Measurements from ENCODE around the gene GPR55. TPM values are rescaled to one million over a fixed set of nuclear protein-coding genes. Genes with fewer than 3 reads are reported as not detected.

Gene GPR55
- total RNA-seq, 1 donor: not detected

- DNase-seq (ENCODE audit: low read depth): no peak
- no peak overlapping the region for H3K4me3 ChIP-seq (ENCODE audit: low read depth, low read length)
- TF ChIP-seq, protein P1, sequence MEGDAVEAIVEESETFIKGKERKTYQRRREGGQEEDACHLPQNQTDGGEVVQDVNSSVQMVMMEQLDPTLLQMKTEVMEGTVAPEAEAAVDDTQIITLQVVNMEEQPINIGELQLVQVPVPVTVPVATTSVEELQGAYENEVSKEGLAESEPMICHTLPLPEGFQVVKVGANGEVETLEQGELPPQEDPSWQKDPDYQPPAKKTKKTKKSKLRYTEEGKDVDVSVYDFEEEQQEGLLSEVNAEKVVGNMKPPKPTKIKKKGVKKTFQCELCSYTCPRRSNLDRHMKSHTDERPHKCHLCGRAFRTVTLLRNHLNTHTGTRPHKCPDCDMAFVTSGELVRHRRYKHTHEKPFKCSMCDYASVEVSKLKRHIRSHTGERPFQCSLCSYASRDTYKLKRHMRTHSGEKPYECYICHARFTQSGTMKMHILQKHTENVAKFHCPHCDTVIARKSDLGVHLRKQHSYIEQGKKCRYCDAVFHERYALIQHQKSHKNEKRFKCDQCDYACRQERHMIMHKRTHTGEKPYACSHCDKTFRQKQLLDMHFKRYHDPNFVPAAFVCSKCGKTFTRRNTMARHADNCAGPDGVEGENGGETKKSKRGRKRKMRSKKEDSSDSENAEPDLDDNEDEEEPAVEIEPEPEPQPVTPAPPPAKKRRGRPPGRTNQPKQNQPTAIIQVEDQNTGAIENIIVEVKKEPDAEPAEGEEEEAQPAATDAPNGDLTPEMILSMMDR (IDR thresholded peaks at IDR 0.05; ENCODE audit: insufficient read depth, low read depth, low read length): no peak
Observed at GRCh38 chr2:230900336-230900995, 24.6 kb downstream of the GPR55 start.

GRCh38 chr2:230899786-230900185, 25.3 kb downstream of the GPR55 start:
- TF ChIP-seq, protein P1 (IDR thresholded peaks at IDR 0.05; ENCODE audit: insufficient read depth, low read depth, low read length): no peak
- DNase-seq (ENCODE audit: low read depth): no peak
- no peak overlapping the region for H3K4me3 ChIP-seq (ENCODE audit: low read depth, low read length)

DNA sequence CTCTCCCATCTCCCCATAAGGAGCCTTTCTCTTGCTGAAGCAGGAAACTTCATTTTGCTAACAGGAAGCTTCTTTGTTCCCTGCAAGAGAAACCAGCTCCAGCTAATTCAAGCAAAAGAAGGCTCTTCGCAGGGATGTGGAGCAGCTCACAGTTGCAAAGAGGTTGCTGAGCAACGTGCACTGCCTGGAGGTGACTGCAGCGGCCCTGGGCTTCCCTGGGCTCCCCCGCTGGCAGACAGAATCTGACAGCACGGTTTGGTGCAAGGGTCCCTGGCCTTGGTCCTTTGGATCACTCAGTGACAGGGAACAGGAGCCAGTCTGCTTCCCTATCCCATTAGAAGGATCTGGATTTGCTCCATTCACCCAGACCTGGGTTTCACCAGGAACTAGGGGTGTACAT, 25.8 kb downstream of the GPR55 start:
- no peak for DNase-seq (ENCODE audit: low read depth)
- no peak overlapping the region for H3K4me3 ChIP-seq (ENCODE audit: low read depth, low read length)
- TF ChIP-seq, protein P1 (IDR thresholded peaks at IDR 0.05; ENCODE audit: insufficient read depth, low read depth, low read length): no peak

- no peak for DNase-seq (ENCODE audit: low read depth)
- H3K4me3 ChIP-seq (ENCODE audit: low read depth, low read length): no peak overlapping the region
Observed at GRCh38 chr2:230898713-230899091, 26.3 kb downstream of the GPR55 start.

DNA sequence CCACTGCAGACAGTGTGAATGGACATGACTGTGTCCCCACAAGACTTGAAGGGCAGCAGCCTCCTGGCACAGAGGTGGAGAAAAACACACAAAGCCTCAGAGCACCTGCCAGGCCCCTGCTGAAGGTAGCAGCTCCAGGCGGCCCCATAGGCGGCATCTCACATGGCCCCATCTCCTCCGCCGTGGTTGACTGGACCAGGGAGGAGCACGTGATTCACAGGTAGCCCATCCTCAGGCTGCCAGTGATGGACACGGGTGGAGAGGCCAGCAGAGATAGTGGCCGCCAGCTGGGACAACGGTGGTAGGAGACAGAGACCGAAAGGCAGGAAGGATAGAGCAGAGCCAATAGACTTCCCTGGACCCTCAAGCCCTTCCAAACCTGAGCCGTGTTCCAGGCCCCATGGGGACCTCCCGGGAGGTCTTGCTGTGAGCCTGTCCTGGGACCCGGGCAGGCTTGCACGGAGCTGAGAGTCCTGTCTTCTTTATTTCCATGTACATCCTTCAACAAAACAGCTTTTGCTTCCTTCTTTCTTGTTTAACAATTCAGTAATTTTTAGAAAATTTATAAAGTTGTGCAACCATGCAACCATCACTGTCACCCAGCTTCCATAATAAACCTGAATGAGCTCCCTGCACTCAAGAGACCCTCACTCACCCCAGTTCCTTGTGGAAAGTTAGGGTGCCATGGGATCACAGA, 26.9 kb downstream of the GPR55 start:
- TF ChIP-seq, protein P1 (IDR thresholded peaks at IDR 0.05; ENCODE audit: insufficient read depth, low read depth, low read length): no peak
- no peak for DNase-seq (ENCODE audit: low read depth)
- no peak overlapping the region for H3K4me3 ChIP-seq (ENCODE audit: low read depth, low read length)

More at GRCh38 chr2:230898713-230899091, 26.3 kb downstream of the GPR55 start:
- TF ChIP-seq, protein P1 (IDR thresholded peaks at IDR 0.05; ENCODE audit: insufficient read depth, low read depth, low read length): no peak

- no peak overlapping the region for H3K4me3 ChIP-seq (ENCODE audit: low read depth, low read length)
- DNase-seq (ENCODE audit: low read depth): no peak
- TF ChIP-seq, protein P1 (IDR thresholded peaks at IDR 0.05; ENCODE audit: insufficient read depth, low read depth, low read length): no peak
Observed at GRCh38 chr2:230896346-230897115, 28.5 kb downstream of the GPR55 start.
